GM18909 (cell line): ENCODE data around the gene SMAD1.
A peak's percentile ranks its signal among the peaks of the same experiment; 100 is the strongest.
"Not testable (repeated sequence)": the region's sequence is repeated elsewhere in the genome, so short reads cannot be mapped to it uniquely, and the experiment has no call there.

ENCODE experiments used
- ATAC-seq: cut with Tn5 transposase; IDR thresholded peaks from one replicate; pipeline ENCODE4 v1.9.1; 2021; ENCODE audit warnings: mild to moderate bottlenecking; ENCODE audit not compliant: unreplicated experiment, poor library complexity

The SMAD1 gene

GRCh38 chr4:145552181-145552822, 70.6 kb downstream of the SMAD1 start:
- ATAC-seq, result peak; percentile 83

GRCh38 chr4:145553375-145553774, 71.7 kb downstream of the SMAD1 start:
- ATAC-seq, result no peak

- no peak for ATAC-seq
These were observed 73.0 kb downstream of the SMAD1 start for GRCh38 chr4:145554691-145555090.

- ATAC-seq, result peak; percentile 92
These were observed 76.1 kb downstream of the SMAD1 start for GRCh38 chr4:145557720-145558119.

GRCh38 chr4:145563293-145563985, 81.8 kb downstream of the SMAD1 start:
- no peak for ATAC-seq

- ATAC-seq, result no peak
These were observed 82.9 kb downstream of the SMAD1 start for GRCh38 chr4:145564540-145564939.

- ATAC-seq, result peak; percentile 68
These were observed 83.7 kb downstream of the SMAD1 start for GRCh38 chr4:145565328-145565727.

GRCh38 chr4:145566086-145566708, 84.5 kb downstream of the SMAD1 start:
- no peak for ATAC-seq

- no peak for ATAC-seq
These were observed 85.1 kb downstream of the SMAD1 start for GRCh38 chr4:145566768-145567167.

GRCh38 chr4:145567516-145567915, 85.9 kb downstream of the SMAD1 start:
- ATAC-seq, result no peak

GRCh38 chr4:145574546-145574945, 92.9 kb downstream of the SMAD1 start:
- not testable (repeated sequence) for ATAC-seq

GRCh38 chr4:145580906-145581305, 99.3 kb downstream of the SMAD1 start:
- ATAC-seq, result no peak

GRCh38 chr4:145583191-145584055, 101.8 kb downstream of the SMAD1 start:
- no peak for ATAC-seq

GRCh38 chr4:145587088-145587754, 105.6 kb downstream of the SMAD1 start:
- no peak for ATAC-seq

GRCh38 chr4:145589381-145589780, 107.7 kb downstream of the SMAD1 start:
- ATAC-seq, result not testable (repeated sequence)

- ATAC-seq, result no peak
These were observed 108.5 kb downstream of the SMAD1 start for GRCh38 chr4:145589916-145590702.

- ATAC-seq, result no peak
These were observed 120.6 kb downstream of the SMAD1 start for GRCh38 chr4:145602129-145602760.

- no peak for ATAC-seq
These were observed 124.3 kb downstream of the SMAD1 start for GRCh38 chr4:145605941-145606340.
